Fibroblast of skin of right quadriceps (primary cell): ENCODE measurements around the gene TXNL4A.

Experiments used
- DNase-seq: peaks from one replicate; pipeline ENCODE4 v3.0.0-alpha.2; 2013

Gene TXNL4A

DNA sequence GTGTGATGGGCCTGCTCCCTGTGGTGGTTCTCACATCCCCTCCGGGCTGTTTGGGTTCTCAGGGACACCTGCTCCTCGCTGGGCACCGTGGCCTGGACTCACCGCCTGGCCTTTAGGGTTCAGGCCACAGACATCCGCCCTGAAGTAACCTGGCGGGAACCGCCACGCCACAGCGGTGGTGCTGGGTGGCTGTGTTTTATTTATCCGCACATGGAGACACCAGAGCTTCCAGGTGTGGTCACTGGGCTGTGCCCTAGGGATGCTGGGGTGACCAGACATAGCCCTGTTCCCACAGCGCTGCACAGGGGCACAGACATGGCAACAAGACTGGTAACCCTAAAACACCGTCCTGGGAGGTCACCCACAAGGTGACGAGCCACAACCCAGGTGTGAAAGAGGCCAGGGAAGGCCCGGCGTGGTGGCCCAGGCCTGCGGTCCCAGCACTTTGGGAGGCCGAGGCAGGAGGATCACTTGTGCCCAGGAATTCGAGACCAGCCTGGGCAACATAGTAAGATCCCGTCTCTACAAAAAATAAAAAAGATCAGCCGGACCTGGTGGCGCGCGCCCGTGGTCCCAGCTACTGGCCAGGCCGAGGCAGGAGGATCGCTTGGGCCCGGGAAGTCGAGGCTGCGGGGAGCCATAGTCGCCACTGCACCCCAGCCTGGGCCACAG lies 24.6 kb downstream of the TXNL4A start:
- DNase-seq, result no peak

GRCh38 chr18:79962835-79963657 lies 25.3 kb downstream of the TXNL4A start:
- DNase-seq, result no peak

GRCh38 chr18:79962311-79962710 lies 26.1 kb downstream of the TXNL4A start:
- DNase-seq, result no peak

- no peak for DNase-seq
Measured at GRCh38 chr18:79961527-79962291, 26.7 kb downstream of the TXNL4A start.

DNA sequence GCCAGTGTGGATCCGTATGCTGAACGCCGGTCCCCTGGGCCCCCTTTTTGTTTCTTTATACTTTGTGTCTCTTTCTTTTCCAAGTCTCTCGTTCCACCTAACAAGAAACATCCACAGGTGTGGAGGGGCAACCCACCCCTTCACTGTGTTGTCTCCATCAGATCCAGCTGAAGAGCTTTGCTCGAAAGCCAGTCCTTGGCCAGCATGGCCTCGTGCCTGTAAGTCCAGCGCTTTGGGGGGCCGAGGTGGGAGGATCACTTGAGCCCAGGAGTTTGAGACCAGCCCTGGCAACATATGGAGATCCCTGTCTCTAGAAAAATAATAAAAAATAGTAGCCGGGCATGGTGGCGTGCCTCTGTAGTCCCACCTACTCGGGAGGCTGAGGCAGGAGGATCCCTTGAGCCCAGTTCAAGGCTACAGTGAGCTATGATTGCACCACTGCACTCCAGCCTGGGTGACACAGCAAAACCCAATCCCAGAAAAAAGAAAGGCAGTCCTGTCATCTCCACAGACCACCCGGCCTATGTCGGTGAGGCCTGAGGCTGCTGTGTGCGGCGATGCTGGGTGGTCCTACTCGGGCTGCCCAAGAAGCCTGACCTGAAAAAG lies 27.3 kb downstream of the TXNL4A start:
- DNase-seq, result no peak

DNA sequence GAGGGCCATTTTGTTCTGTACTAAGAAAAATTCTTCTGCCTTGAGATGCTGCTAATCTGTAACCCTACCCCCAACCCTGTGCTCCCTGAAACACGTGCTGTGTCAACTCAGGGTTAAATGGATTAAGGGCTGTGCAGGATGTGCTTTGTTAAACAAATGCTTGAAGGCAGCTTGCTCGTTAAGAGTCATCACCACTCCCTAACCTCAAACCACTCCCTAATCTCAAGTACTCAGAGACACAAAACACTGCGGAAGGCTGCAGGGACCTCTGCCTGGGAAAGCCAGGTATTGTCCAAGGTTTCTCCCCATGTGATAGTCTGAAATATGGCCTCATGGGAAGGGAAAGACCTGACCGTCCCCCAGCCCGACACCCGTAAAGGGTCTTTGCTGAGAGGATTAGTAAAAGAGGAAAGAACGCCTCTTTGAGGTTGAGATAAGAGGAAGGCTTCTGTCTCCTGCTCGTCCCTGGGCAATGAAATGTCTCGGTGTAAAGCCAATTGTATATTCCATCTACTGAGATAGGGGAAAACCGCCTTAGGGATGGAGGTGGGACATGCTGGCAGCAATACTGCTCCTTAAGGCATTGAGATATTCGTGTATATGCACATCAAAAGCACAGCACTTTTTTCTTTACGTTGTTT lies 28.1 kb downstream of the TXNL4A start:
- peak; percentile 44 for DNase-seq

DNA sequence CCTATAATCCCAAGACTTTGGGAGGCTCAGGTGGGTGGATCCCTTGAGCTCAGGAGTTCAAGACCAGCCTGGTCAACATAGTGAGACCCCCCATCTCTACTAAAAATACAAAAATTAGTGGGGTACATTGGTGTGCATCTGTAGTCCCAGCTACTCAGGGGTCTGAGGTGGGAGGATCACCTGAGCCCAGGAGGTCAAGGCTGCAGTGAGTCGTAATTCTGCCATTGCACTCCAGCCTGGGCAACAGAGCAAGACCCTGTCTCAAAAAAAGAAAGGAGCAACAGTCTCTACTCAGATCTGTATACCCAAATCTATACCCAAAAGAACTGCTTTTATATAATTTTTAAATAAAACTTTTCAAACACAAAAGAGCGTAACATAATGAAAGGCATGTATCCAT lies 29.4 kb downstream of the TXNL4A start:
- no peak for DNase-seq

DNA sequence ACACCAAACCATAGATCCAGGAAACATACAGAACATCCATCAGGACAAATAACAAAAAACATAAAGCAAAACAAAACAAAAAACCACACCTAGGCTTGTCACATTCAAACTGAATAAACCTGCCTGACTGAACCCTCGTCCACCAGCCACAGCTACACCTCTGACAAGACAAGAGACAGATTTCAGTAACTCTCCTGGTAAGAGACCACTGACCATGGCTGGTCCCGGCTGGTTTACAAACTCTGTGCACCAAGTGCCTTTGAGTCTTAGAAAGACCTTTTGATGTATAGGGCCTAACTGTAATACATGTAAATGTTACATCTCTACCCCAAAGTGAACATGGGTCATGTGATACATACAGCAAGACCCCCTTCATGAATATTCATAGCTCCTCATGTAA lies 32.1 kb downstream of the TXNL4A start:
- DNase-seq, result no peak

- DNase-seq, result no peak
Measured at GRCh38 chr18:79955302-79956075, 32.9 kb downstream of the TXNL4A start.

GRCh38 chr18:79954791-79955190 lies 33.6 kb downstream of the TXNL4A start:
- no peak for DNase-seq

- DNase-seq, result no peak
Measured at GRCh38 chr18:79953971-79954651, 34.3 kb downstream of the TXNL4A start.

GRCh38 chr18:79952996-79953559 lies 35.3 kb downstream of the TXNL4A start:
- DNase-seq, result no peak

- no peak for DNase-seq
Measured at GRCh38 chr18:79952456-79952995, 35.8 kb downstream of the TXNL4A start.

- DNase-seq, result peak; percentile 85
Measured at GRCh38 chr18:79951545-79952455, 36.6 kb downstream of the TXNL4A start, which contains the start of gene SLC66A2. Gene SLC66A2 (minus strand): TSS chr18:79951653. CDS start chr18:79950926, 727 bp downstream.

DNA sequence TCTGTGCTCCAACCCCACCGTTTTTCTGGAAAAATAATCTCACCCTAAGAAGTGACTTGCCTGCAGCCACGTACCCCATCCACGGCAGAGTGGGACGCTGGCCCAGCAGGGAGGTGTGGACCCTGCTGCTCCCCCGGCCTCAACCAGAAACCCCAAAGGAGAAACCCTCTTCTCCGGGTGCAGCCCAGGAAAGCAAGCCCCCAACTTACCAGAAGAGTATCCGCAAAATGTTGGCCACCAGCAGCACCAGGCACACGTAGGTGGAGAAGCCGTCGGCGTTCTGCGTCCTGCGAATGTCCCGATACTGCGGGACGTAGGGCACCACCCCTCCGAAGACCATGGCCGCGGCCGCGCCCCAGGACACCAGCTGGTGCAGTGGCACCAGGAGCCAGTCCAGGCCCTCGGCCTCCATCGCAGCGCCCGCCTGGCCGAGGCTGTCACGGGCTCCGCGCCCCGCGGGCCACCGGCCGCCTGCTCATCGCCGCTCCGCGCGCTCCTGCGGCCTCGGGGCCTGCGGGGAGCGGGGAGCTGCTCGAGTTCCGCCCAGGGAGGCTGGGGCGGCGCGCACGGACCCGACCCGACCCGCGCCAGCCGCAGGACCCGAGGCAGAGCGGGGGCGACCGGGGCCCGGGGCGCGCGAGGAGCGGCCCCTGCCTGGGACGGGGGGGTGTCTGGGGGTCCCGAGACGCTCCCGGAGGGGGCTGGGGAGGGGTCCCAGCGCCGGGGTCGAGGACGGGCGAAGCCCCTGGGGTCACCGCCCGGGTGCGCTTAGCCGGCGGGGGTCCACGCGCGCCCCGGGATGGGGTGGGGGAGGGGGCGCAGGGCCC lies 37.6 kb downstream of the TXNL4A start:
- no peak for DNase-seq

GRCh38 chr18:79949697-79950487 lies 38.5 kb downstream of the TXNL4A start:
- DNase-seq, result no peak

DNA sequence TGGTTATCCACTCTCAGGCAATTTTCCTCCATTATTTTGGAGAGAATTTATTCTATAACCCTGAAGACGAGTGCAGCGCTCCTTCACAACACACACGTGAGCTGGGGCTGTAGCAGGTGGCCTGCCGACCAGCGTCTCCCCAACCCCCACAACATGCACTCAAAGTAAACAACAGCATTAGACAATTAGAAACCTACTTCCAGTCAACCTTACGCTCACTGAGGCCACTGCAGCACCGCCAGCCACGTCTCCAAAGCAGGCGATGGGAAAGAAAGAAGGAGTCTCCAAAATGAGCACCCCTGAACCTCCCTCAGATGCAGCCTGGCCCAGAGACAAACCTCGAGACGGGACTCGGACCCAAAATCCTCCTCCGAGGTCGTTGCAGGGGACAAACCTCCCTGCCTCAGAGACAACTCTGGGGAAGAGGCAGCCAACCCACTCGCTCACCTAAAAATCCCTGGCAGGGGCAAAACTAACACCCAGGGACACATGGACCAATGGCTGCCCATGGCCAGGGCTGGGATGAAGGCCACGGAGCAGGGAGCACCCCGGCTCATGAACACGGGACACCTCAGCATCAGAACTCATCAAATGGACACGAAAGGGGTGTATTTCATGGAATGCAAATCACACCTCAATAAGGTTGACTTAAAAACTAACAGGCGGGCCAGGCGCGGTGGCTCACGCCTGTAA lies 39.5 kb downstream of the TXNL4A start:
- DNase-seq, result no peak
